Gastroesophageal sphincter (tissue), 3 donors: ENCODE data around the gene AFAP1.

Experiments
- CTCF ChIP-seq, 4 experiments: fragments of 200-600 bp in 2 of 4; fragments of 450-650 bp in 2 of 4; sonication (generic) in 1 of 4; IDR thresholded peaks; one replicate each; pipeline ENCODE4 v1.5.1; 2017 to 2019; ENCODE audit warnings: antibody characterized with exemption in 4 of 4, mild to moderate bottlenecking in 2 of 4, moderate library complexity in 2 of 4
- EP300 ChIP-seq: sonication (generic); formaldehyde crosslinking; IDR thresholded peaks from one replicate; pipeline ENCODE4 v1.6.1; 2017; ENCODE audit warnings: antibody characterized with exemption, mild to moderate bottlenecking
- POLR2A ChIP-seq, 2 donors: fragments of 450-650 bp; IDR thresholded peaks; one replicate each; pipeline ENCODE4 v1.6.1; 2017; ENCODE audit warnings: antibody characterized with exemption in 2 of 2, mild to moderate bottlenecking in 2 of 2, moderate library complexity in 1 of 2
- POLR2AphosphoS5 ChIP-seq: sonication (generic); formaldehyde crosslinking; IDR thresholded peaks from one replicate; pipeline ENCODE4 v1.6.1; 2017; ENCODE audit warnings: antibody characterized with exemption

- TF ChIP-seq CTCF (IDR thresholded peaks at IDR 0.05) (no peak), POLR2AphosphoS5 (no peak), POLR2A (IDR thresholded peaks at IDR 0.05) (no peak), EP300 (no peak)
These were observed 36.4 kb upstream of the AFAP1 start for GRCh38 chr4:7976025-7976424.
